AG08395 (cell line): ENCODE measurements around the gene ALPK3.

ENCODE experiments used
- DNase-seq: peaks from one replicate; pipeline ENCODE4 v3.0.0; 2012; ENCODE audit warnings: mixed read lengths, low spot score

ALPK3 gene

GRCh38 chr15:84816694-84817465 is at the start of gene ALPK3:
Gene ALPK3, plus strand, starts transcription at chr15:84817356. Its CDS starts 97 bp downstream, at chr15:84817453.
- no peak for DNase-seq

GRCh38 chr15:84772031-84772430 is 45.1 kb upstream of the ALPK3 start:
- DNase-seq: no peak

GRCh38 chr15:84772467-84772866 is 44.7 kb upstream of the ALPK3 start:
- no peak for DNase-seq

- no peak for DNase-seq
Measured at GRCh38 chr15:84773716-84774115, 43.4 kb upstream of the ALPK3 start.

GRCh38 chr15:84775867-84776449 is 41.2 kb upstream of the ALPK3 start:
- DNase-seq: no peak

- DNase-seq: no peak
Measured at GRCh38 chr15:84778194-84778593, 39.0 kb upstream of the ALPK3 start.

GRCh38 chr15:84780492-84780891 is 36.7 kb upstream of the ALPK3 start:
- no peak for DNase-seq

GRCh38 chr15:84781495-84781894 is 35.7 kb upstream of the ALPK3 start:
- no peak for DNase-seq

GRCh38 chr15:84782346-84782745 is 34.8 kb upstream of the ALPK3 start:
- DNase-seq: no peak

GRCh38 chr15:84783493-84784251 is 33.5 kb upstream of the ALPK3 start:
- no peak for DNase-seq

- DNase-seq: no peak
Measured at GRCh38 chr15:84784262-84784661, 32.9 kb upstream of the ALPK3 start.

GRCh38 chr15:84785053-84785452 is 32.1 kb upstream of the ALPK3 start:
- no peak for DNase-seq

- DNase-seq: no peak
Measured at GRCh38 chr15:84788500-84788899, 28.7 kb upstream of the ALPK3 start.

GRCh38 chr15:84789762-84790161 is 27.4 kb upstream of the ALPK3 start:
- DNase-seq: no peak

- no peak for DNase-seq
Measured at GRCh38 chr15:84790676-84791075, 26.5 kb upstream of the ALPK3 start.

GRCh38 chr15:84791763-84792162 is 25.4 kb upstream of the ALPK3 start:
- no peak for DNase-seq

- DNase-seq: no peak
Measured at GRCh38 chr15:84793431-84794161, 23.6 kb upstream of the ALPK3 start.

GRCh38 chr15:84794162-84794547 is 23.0 kb upstream of the ALPK3 start:
- DNase-seq: no peak

GRCh38 chr15:84795186-84795585 is 22.0 kb upstream of the ALPK3 start:
- no peak for DNase-seq

- no peak for DNase-seq
Measured at GRCh38 chr15:84797212-84797611, 19.9 kb upstream of the ALPK3 start.

- DNase-seq: no peak
Measured at GRCh38 chr15:84797801-84798200, 19.4 kb upstream of the ALPK3 start.

- no peak for DNase-seq
Measured at GRCh38 chr15:84798436-84798946, 18.7 kb upstream of the ALPK3 start.
